CD4-positive, alpha-beta T cell treated with Interleukin-15 for 1 hour (primary cell): Measurements from ENCODE around the gene TPX2.

Experiments
- DNase-seq: peaks from one replicate; pipeline ENCODE4 v3.0.0-alpha.2; 2020

Gene TPX2

DNA sequence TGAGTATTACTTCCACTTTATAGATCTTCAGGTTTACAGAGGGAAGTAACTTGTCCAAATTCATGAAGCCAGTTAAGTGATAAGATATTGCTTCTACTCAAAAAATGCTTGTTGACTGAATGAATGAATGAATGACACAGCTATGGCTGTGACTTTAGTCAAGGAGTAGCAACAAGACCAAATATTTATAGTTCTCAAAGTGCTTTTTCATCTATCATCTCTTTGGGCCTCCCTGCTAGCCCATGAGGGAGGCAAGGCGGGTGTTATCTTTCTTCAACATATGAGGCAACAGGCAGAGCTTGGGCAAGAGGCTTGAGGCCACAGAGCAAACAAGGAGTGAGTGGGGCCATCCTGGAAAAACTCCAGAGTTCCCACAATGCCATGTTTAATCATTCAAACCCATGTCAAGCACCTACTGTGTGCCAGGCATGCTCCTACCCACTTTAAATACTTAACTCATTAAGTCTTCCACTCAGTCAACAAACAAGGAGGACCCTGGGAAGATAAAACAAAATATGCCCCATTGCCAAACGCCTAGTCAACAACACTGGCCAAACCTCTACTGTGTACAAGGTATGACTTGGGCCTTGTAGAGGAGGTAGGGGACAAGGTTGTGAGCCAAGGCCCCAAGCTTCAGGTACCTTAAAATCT is 32.4 kb upstream of the TPX2 start:
- DNase-seq: no peak

DNA sequence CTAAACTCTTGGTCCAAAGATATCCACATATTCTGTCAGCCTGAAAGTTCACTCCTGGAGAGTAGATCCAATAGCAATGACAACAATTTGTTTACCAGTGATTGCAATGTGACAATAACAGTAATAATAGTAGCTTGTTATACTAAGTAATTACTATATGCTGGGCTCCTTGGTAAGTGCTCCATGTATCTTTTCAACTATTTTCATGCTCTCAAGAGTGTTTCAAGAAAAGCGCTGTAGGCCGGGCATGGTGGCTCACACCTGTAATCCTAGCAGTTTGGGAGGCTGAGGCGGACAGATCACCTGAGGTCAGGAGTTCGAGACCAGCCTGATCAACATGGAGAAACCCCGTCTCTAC is 31.9 kb upstream of the TPX2 start:
- DNase-seq: no peak

DNA sequence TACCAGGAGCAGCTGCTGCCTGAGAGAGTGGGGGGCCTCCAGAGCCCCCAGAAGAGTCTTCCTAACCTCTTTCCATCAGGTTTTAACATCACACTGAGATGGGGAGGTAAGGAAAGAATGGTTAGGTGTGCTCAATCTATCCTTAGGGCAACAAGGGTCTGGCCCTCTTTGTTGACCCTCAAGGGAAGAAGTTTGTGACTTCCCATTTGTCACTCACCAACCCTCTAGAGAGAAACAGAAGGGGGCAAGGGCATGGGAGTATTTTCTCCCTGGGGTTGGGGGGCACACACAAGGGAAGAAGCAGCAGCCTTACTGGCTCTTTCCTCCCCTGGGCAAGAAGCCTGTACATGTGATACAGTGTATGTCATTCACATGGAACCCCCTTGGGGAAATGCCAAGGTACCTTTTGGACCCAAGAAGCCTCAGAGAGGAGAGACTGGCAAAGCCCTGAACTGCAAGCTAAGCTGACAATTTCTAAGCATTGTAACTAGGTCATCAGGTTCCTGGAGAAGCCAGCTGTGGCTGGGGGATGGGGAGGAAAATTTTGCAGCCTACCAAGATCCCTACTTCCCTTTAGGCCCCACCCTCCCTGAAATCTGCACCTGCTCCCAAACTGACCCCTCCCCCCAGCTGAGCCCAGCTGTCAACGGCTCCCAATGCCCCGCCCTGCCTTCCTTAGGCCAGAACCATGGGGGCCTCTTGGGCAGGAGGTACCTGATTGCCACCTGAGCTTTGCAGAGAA is 30.9 kb upstream of the TPX2 start:
- DNase-seq: no peak

DNA sequence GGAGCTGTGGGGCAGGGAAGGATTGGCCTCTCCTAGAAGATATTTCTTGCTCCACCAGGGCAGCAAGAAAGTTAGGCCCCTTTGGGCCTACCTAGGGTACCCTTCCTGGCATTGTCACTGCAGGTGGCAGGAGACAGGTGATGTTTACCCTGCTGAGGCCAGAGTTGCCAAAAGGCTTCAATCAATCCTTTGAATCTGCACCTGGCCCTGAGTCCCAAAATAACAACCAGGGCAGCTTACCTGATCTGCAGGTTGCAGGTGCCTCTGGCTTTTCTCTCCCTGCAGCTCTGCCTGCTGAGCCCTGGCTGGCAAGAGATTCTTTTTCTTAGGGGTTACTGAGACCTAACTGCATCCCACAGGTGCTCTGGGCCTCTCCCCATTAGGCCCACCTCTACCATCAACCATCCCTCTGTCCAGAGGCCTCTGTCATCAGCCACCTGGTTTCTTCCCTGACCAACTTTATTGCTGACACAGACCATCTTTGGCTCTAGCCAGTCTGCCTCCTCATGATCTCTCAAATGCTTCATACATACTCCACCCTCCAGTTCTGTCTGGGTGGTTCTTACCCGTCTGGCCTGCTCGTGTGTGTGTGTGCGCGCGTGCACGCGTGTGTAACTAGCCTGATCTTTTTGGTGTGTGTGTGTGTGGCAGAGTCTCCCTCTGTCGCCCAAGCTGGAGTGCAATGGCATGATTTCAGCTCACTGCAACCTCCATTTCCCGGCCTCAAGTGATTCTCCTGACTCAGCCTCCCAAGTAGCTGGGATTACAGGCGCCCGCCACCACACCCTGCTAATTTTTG is 30.2 kb upstream of the TPX2 start:
- DNase-seq: no peak

DNA sequence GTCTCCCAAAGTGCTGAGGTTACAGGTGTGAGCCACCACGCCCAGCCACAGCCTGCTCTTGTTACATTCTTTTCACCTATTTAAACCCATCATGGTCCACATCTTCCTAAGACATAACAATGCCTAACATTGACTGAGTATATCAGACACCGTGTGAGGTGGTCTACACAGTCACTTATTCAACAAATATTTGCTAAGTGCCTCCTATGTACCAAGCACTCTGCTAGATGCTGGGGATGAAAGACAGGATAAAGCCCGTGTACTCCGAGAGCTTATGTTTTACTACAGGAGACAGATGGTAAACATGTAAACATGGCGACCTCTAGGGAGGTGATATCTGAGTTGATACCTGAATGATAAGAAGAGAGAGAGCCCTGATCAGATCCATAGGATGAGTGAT is 29.2 kb upstream of the TPX2 start:
- DNase-seq: no peak

DNA sequence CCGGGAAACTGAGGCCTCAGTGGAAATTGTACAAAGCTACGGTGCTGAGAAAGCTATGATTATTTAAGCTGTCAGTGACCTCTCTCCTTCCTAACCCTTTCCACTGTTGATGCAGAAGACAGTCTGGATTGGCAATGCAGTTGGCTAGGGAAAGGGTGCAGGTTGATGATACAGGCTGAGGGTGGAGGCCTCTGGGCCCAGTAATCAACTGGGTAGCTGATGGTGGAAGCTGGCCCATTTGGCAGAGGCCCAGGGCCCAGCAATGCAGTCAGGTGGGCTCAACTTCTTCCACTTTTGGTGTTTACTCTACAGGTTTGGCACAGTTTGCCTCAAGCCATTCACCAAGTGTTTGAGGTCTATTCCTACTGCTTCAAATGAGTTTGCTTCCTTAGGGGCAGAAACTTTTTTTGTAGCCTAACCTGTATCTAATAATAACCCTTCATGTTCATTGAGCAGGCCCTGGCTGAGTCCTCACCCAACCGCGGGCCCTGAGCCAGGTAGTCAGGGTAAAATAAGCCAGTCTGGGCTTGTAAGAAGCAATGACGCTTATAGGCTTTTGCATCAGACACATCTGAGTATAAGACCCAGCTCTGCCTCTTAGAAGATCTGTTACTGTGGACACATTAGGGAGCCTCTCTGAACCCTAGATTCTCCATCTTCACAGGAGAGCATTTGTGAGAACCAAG is 28.5 kb upstream of the TPX2 start:
- DNase-seq: no peak

DNA sequence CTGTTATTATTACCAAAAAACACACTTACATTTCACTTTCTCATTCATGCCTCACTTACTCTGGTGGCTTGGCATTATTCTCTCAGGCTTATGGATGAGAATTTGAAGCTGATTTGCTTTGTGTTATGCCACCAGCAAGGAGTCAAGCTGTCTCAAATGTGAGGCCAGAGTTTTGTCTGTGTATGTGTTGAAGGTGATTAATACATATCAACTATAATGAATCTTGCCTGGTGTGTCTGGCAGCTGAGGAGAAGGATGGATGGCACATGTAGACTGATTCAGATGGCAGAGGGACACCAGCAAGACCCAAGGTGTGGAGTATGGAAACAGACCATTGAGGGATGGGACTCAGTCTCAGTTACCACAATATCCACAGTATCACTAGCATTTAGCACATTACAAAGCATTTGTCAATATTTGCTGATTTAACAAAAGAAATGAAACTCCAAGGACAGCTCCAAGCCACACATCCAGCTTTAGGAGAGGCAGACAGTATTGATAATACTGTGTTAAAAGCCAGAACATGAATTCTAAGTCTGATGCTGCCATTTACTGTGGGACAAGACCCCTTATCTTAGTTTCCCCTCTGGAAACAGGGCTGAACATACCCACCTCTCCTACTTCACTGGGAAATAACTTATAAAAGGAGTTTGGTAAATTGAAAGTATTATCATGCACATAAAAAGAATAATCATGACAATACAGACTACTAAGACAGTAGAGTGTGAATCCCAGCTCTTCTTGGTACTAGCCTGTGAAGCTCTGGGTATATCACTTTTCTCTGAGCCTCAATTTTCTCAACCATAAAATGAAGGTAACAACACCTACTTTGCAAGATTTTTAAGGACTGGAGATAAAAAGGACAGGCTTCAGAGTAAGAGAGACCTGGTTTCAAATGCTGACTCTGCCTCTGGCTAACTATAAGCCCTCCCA is 27.6 kb upstream of the TPX2 start:
- DNase-seq: no peak

DNA sequence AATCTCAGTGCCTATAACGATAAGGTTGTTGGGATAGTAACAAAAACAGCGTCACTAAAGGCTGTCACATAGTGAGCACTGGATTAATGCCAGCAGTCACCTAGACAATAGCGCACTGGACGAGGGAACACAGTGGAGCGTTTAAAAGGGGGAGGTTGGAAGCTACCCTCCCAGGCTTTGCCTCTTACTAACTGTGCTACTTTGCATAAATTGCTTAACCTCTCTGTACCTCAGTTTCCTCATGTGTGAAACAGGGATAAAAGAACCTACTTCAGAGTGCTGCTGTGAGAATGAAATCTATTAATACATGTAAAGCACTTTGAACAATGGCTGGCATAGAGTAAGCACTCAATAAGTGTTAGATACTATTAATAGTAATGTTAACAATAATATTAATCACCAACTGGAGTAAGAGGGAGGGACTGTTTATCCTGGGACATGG is 27.0 kb upstream of the TPX2 start:
- DNase-seq: no peak

DNA sequence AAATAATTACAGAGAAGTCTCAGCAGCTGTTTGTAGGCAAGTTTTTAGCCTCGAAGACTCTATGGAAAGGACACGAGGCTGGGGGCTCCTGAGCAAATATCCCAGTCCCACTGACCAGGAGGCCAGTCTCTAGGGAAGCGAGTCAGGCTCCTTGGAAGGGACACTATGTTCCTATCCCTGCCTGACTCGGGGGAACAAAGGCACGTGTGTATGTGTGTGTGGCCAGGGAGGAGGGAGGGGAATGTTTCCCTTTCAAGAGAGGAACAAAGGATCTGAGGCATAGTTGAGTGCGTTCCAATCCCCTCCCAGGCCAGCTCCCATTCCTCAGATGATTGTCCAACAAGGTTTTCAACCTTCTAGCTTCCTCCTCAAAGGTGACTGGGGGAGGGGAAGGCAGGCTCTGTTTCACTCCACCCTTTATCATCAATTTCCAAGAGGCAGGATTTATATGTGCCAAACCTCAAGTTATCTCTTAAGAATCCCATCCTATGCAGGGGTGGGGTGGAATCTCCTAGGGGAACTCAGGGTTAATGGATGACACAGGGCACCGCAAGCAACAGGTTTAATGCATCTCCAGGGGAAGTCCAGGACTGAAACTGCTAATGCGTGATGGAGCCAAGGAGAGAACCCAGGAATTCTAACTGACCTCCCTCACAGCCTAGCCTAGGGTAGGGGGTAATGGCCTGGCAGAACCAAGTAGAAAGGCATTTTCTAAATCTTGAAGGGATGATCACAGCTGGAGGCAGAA is 26.4 kb upstream of the TPX2 start:
- DNase-seq: no peak

DNA sequence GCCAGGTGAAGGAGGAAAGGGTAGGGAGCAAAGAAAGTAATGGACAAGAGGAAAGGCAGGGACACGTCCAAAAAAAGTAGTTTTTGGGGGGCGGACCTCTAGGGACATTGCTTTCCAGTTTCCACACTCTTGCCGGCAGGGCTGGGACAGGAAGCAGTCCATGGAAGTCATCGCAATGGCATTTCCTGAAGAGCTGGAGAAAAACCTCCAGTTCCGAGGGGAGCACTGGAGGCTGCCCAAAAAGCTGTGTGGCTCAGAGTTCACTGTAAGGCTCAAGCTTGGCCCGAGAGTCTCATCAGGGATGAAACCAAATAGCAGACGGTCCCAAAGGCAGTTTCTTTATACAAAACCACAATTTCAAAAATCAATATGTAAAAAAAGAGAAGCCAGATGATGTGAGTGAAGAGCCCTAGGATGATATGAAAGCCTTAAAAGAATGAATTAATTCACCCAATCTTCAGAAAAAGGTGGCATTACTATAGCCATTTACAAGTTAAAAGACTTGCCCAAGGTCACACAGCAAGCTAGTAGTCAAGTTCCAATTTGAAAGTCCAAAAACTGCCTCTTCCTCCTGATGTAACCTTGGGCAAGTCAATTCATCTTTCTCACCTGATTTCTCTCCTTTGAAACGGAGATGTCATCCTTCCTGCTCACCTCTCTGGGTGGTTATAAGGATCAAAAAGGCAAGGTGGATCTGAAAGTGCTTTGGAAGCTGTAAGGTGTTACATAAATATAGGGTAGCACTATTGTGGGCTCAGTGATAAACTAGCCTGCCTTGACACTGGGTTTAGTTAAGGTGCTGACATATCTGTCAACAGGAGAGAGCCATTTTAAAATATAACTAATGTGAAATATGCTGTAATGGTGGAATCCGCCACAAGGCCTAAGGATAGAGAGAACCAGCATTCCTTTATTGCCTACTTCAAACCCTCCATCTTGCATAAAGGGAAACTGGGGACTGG is 25.5 kb upstream of the TPX2 start:
- DNase-seq: no peak

DNA sequence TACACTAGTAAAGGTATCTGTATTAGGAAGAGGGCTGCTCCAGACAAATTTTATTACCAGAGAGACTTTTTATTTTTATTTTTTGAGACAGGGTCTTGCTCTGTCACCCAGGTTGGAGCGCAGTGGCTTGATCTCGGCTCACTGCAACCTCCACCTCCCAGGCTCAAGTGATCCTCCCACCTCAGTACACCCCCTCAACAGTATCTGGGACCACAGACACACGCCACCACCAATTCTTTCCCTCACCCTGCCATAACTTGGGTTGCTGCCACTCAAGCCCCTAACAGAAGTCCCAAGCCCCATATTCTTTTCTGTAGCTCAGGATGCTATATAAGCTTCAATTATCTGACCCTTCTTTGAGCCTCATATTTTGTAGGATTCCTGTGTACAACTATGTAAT is 23.3 kb upstream of the TPX2 start:
- no peak for DNase-seq

DNA sequence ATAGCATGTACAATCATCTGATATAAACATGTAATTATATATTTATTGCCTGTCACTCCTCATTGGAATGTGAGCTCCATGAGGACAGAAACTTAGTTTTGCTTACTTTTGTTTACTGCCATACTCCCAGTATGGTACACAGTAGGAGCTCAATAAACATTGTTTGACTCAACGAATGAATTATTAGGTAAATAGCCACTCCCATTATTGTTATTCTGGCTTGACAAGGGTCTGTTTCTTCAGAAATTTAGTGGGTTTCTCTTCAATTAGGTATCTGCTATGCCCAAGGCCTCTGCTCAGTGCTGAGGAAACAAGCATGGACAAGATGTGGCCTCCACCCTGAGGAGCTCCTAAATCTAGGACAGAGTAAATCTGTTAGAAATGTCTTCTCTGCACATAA is 22.7 kb upstream of the TPX2 start:
- DNase-seq: no peak

DNA sequence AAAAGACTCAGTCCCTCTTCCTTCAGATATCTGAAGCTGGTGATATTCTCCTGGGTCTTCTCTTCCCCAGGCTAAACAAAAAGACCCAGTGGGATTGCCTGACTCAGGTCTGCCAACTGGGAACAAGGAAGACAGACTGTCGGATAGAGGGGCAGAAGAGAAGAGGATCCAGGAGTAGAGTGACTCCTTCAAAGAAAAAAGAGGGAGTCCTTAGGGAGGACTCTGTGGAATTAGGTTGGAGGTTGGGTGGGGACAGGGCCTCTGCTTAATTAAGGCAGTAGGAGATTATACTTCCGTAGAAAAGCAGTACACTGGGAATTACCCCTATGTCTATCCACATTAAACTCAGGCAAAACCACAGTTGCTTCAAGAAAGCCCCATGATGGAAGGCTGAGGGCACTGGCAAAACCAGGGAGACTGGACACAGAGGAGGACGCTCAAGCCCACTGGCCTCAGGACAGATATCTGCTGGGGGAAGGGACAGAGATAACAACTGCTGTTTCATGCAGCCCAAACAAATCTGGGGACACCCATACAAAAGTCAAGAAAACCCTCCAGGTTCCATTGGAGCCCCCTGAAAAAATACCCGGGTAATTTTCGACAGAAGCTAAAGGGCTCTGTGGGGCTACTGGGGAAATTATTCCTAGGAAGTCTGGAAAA is 22.1 kb upstream of the TPX2 start:
- no peak for DNase-seq

DNA sequence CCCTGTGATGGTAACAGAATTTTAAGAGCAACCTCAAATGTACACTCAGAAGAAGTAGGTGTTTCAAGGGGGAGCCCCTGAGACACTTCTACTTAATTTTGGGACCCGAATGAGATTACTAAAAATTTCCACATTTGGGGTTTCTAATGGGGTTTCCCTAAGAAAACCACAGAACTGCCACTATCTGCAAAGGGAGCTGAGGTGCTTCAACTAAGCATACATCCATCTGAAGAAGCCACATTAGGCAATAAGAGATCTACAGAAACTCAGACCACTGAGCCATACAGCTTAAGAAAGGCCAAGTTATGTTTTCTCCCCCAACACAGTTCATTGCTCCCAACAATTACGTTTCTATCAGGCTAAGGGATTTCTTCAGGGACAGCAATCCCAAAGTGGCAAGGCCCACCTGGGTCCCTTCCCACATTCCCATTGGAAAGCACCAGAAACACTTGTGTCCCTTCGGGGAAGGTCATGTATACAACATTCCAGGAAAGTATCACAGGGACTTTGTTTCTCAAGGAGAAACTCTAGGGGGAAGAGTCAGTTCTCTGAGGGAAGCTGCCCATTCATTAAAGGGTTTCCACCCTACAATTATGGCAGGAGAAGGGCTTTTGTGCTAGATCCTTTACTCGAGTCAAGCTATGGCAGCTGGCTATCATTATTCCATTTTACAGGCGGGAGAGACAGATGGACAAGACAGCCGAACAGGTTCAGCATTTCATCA is 21.4 kb upstream of the TPX2 start:
- DNase-seq: peak; percentile 18

DNA sequence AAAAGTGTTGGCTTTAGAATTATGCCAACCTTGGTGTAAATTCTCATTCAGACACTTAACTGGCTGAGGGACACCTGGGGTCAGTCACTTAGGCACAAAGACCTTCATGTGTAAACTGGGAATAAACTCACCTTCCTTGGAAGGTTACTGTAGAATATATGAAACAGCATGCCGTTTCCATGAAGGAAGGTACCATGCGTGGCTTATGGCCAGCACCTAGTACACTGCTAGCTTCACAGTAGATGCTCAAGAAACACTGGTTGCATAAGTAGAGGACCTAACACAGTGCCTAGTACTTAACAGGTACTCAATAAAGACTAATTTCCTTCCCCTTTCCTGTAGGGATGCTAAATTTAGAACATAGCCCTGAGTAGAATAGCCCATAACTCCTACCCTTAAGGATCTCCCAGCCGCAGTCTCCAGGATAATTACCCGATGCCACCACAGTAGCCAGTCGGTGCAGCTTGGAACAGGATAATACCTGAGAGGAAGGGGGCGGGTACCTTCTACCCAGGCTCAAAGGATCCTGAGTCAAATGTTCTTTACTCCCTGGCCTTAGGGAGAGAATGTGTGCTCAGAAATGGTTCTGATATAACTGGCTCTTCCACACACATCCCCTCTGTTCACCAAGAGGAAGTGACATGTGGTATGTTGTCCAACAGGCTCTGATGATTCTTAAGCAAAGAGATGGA is 20.0 kb upstream of the TPX2 start:
- no peak for DNase-seq

DNA sequence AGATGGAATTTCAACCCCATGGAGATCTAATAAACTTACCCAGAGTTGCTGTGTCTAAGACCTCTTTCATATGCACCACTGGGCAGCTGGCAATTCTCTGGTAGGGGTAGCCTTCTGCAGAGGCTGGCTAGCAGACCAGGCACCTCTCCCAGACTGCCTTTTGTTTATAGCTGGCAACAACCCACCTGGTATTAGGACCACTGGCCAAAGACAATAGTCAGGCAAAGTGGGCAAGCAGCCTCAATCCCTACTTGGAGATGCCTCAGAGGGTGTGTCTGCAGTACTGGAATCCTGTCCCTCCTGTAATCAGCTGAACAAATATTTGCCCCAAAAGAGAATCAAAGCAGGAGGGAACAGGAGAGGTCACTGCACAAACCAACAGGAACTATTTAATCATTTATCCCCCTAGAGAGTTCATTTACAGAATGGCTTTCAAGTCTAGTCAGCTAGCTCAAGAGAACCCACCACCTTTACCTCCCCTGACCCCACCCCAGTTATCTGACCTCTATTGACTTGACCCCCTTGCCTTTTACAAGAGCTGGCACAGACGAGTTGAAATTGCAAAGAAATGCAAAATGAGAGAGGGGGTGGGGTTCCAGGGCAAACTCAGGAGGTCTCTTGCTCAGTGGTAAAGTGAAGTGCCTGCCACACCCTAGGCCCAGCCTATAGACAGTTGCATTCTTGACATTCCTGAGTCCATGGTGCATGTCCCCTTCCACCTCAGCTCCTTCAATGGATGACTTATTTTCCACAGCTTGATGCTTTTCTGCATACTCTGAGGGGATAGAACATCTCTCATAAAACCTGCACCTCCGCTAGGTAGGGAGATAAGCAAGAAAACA is 19.2 kb upstream of the TPX2 start:
- DNase-seq: no peak
